HepG2 (cell line): ENCODE data around the gene E2F1. TPM values are rescaled to one million over a fixed set of nuclear protein-coding genes. Genes with fewer than 3 reads are reported as not detected.

Experiments used
- AGO2 ChIP-seq: fragments of 200-400 bp; formaldehyde crosslinking; optimal IDR thresholded peaks from 2 replicates; pipeline ENCODE3; 2017; ENCODE audit warnings: mild to moderate bottlenecking, low read depth, low read length, moderate library complexity
- FOXJ3 ChIP-seq: sonication (generic); formaldehyde crosslinking; IDR thresholded peaks from 2 replicates; pipeline ENCODE4 v1.4.0; 2020; ENCODE audit warnings: missing genetic modification reagents, mild to moderate bottlenecking, borderline replicate concordance
- FOXK2 ChIP-seq: fragments of 450-650 bp; IDR thresholded peaks from 2 replicates; pipeline ENCODE4 v1.6.1; 2016
- KDM2A ChIP-seq: sonication (generic); formaldehyde crosslinking; IDR thresholded peaks from 2 replicates; pipeline ENCODE4 v1.4.0; 2020; ENCODE audit warnings: low read depth, missing genetic modification reagents, borderline replicate concordance
- MED8 ChIP-seq: sonication (generic); formaldehyde crosslinking; IDR thresholded peaks from 2 replicates; pipeline ENCODE4 v1.8.1; 2023; ENCODE audit warnings: mild to moderate bottlenecking, missing genetic modification reagents; ENCODE audit not compliant: insufficient replicate concordance
- NCOA5 ChIP-seq: sonication (generic); formaldehyde crosslinking; IDR thresholded peaks from 2 replicates; pipeline ENCODE4 v1.4.0; 2020; ENCODE audit warnings: missing genetic modification reagents
- RARG ChIP-seq: sonication (generic); formaldehyde crosslinking; IDR thresholded peaks from 2 replicates; pipeline ENCODE4 v1.4.0; 2020; ENCODE audit warnings: low read depth, mild to moderate bottlenecking, missing genetic modification reagents
- ZNF143 ChIP-seq: sonication (generic); formaldehyde crosslinking; IDR thresholded peaks from 2 replicates; pipeline ENCODE4 v1.4.0; 2020; ENCODE audit warnings: missing genetic modification reagents
- ZNF552 ChIP-seq: sonication (generic); formaldehyde crosslinking; IDR thresholded peaks from 2 replicates; pipeline ENCODE4 v1.9.0; 2022; ENCODE audit warnings: missing genetic modification reagents, mild to moderate bottlenecking, borderline replicate concordance
- ZNF878 ChIP-seq: sonication (generic); formaldehyde crosslinking; IDR thresholded peaks from 2 replicates; pipeline ENCODE4 v1.8.1; 2023; ENCODE audit warnings: mild to moderate bottlenecking, missing genetic modification reagents, moderate library complexity
- polyA plus RNA-seq, 8 experiments: library from polyadenylated mRNA; depleted of rRNA in 3 of 8; stranded (reverse) in 7 of 8; unstranded in 1 of 8; fragments of >200 nt; fragmentation: Illumina TruSeq in 4 of 8; extraction: Trizol in 4 of 8; gene quantifications; 2 replicates each; pipeline versions ENCODE4 v1.2.1 to v1.2.3, GENCODE V29; 2011 to 2016; ENCODE audit warnings: low read depth in 4 of 8, missing spikeins in 1 of 8, mixed read lengths in 1 of 8; ENCODE audit not compliant: insufficient read depth in 1 of 8
- total RNA-seq, 5 experiments: library from RNA; depleted of rRNA; stranded (reverse); fragments of >200 nt; fragmentation: Illumina TruSeq; extraction: Trizol; gene quantifications; 2 replicates each; pipeline ENCODE4 v1.2.3, GENCODE V29; 2016; ENCODE audit warnings: low read depth in 1 of 5
- TF ChIP-seq, protein P1 (sequence below): sonication (generic); formaldehyde crosslinking; IDR thresholded peaks from 2 replicates; pipeline ENCODE4 v1.5.1; 2020; ENCODE audit warnings: mild to moderate bottlenecking, missing genetic modification reagents, borderline replicate concordance
- TF ChIP-seq, protein P2 (sequence below): sonication (generic); formaldehyde crosslinking; IDR thresholded peaks from 2 replicates; pipeline ENCODE4 v1.5.0; 2020; ENCODE audit warnings: mild to moderate bottlenecking, low read depth, missing genetic modification reagents, borderline replicate concordance
- TF ChIP-seq, protein P3 (sequence below): sonication (generic); formaldehyde crosslinking; IDR thresholded peaks from 2 replicates; pipeline ENCODE4 v1.5.1; 2020; ENCODE audit warnings: mild to moderate bottlenecking, missing genetic modification reagents, moderate library complexity
- TF ChIP-seq, protein P4 (sequence below): sonication (generic); formaldehyde crosslinking; IDR thresholded peaks from 2 replicates; pipeline ENCODE4 v1.5.0; 2020; ENCODE audit warnings: mild to moderate bottlenecking, missing genetic modification reagents
- TF ChIP-seq, protein P5 (sequence below): sonication (generic); formaldehyde crosslinking; IDR thresholded peaks from 2 replicates; pipeline ENCODE4 v1.5.1; 2020; ENCODE audit warnings: mild to moderate bottlenecking, missing genetic modification reagents, moderate library complexity
- TF ChIP-seq, protein P6 (sequence below): sonication (generic); formaldehyde crosslinking; IDR thresholded peaks from 2 replicates; pipeline ENCODE4 v1.4.0; 2020; ENCODE audit warnings: missing genetic modification reagents

E2F1 gene
- total and polyA plus RNA-seq, 2 of the 13 experiments (the other 11 are each of a cell fraction or from before 2014, with no cell fraction given), result 25.5 to 39.4 TPM

DNA sequence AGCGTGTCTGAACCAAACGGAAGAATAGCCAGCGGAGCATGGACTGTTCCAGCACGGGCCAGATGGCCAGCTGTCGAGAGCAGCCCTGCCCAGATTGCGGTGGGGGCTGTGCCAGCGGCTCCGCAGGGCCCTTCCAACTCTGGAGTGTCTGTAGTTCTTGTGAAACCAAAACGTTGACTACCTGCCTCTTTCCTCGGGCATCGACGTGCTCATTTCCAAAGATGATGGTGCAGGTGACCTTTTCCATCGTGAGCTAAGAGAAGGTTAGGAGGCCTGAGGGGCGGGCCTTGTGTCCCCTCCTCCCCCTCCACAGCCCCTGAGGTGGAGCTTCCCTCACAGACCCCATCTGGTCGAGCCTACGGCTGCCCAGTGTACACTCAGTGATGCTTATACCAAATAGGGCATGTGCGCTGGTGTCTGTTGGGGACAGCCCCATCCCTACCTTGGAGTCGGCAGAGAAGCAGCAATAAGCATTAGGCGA is 36.9 kb downstream of the E2F1 start (continued):
- TF ChIP-seq, protein P1, sequence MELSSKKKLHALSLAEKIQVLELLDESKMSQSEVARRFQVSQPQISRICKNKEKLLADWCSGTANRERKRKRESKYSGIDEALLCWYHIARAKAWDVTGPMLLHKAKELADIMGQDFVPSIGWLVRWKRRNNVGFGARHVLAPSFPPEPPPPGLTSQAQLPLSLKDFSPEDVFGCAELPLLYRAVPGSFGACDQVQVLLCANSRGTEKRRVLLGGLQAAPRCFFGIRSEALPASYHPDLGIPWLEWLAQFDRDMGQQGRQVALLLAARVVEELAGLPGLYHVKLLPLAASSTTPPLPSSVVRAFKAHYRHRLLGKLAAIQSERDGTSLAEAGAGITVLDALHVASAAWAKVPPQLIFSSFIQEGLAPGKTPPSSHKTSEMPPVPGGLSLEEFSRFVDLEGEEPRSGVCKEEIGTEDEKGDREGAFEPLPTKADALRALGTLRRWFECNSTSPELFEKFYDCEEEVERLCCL (CRISPR knock-in tag), result no peak
- TF ChIP-seq ZNF878 (CRISPR knock-in tag) (no peak), AGO2 (peak; percentile 68), KDM2A (CRISPR knock-in tag) (peak; percentile 46; the same call in 1 of the 2 replicates), ZNF143 (no peak), FOXJ3 (CRISPR knock-in tag) (no peak), RARG (CRISPR knock-in tag) (no peak), NCOA5 (CRISPR knock-in tag) (no peak), FOXK2 (no peak), MED8 (no peak), ZNF552 (CRISPR knock-in tag) (no peak)
- TF ChIP-seq, protein P2, sequence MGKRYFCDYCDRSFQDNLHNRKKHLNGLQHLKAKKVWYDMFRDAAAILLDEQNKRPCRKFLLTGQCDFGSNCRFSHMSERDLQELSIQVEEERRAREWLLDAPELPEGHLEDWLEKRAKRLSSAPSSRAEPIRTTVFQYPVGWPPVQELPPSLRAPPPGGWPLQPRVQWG, result no peak
- TF ChIP-seq, protein P3, sequence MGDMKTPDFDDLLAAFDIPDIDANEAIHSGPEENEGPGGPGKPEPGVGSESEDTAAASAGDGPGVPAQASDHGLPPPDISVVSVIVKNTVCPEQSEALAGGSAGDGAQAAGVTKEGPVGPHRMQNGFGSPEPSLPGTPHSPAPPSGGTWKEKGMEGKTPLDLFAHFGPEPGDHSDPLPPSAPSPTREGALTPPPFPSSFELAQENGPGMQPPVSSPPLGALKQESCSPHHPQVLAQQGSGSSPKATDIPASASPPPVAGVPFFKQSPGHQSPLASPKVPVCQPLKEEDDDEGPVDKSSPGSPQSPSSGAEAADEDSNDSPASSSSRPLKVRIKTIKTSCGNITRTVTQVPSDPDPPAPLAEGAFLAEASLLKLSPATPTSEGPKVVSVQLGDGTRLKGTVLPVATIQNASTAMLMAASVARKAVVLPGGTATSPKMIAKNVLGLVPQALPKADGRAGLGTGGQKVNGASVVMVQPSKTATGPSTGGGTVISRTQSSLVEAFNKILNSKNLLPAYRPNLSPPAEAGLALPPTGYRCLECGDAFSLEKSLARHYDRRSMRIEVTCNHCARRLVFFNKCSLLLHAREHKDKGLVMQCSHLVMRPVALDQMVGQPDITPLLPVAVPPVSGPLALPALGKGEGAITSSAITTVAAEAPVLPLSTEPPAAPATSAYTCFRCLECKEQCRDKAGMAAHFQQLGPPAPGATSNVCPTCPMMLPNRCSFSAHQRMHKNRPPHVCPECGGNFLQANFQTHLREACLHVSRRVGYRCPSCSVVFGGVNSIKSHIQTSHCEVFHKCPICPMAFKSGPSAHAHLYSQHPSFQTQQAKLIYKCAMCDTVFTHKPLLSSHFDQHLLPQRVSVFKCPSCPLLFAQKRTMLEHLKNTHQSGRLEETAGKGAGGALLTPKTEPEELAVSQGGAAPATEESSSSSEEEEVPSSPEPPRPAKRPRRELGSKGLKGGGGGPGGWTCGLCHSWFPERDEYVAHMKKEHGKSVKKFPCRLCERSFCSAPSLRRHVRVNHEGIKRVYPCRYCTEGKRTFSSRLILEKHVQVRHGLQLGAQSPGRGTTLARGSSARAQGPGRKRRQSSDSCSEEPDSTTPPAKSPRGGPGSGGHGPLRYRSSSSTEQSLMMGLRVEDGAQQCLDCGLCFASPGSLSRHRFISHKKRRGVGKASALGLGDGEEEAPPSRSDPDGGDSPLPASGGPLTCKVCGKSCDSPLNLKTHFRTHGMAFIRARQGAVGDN (CRISPR knock-in tag), result no peak
- TF ChIP-seq, protein P4, sequence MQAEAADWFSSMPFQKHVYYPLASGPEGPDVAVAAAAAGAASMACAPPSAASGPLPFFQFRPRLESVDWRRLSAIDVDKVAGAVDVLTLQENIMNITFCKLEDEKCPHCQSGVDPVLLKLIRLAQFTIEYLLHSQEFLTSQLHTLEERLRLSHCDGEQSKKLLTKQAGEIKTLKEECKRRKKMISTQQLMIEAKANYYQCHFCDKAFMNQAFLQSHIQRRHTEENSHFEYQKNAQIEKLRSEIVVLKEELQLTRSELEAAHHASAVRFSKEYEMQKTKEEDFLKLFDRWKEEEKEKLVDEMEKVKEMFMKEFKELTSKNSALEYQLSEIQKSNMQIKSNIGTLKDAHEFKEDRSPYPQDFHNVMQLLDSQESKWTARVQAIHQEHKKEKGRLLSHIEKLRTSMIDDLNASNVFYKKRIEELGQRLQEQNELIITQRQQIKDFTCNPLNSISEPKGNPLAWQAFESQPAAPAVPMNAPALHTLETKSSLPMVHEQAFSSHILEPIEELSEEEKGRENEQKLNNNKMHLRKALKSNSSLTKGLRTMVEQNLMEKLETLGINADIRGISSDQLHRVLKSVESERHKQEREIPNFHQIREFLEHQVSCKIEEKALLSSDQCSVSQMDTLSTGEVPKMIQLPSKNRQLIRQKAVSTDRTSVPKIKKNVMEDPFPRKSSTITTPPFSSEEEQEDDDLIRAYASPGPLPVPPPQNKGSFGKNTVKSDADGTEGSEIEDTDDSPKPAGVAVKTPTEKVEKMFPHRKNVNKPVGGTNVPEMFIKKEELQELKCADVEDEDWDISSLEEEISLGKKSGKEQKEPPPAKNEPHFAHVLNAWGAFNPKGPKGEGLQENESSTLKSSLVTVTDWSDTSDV (CRISPR knock-in tag), result no peak
- TF ChIP-seq, protein P5, sequence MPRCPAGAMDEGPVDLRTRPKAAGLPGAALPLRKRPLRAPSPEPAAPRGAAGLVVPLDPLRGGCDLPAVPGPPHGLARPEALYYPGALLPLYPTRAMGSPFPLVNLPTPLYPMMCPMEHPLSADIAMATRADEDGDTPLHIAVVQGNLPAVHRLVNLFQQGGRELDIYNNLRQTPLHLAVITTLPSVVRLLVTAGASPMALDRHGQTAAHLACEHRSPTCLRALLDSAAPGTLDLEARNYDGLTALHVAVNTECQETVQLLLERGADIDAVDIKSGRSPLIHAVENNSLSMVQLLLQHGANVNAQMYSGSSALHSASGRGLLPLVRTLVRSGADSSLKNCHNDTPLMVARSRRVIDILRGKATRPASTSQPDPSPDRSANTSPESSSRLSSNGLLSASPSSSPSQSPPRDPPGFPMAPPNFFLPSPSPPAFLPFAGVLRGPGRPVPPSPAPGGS (CRISPR knock-in tag), result no peak
- TF ChIP-seq, protein P6, sequence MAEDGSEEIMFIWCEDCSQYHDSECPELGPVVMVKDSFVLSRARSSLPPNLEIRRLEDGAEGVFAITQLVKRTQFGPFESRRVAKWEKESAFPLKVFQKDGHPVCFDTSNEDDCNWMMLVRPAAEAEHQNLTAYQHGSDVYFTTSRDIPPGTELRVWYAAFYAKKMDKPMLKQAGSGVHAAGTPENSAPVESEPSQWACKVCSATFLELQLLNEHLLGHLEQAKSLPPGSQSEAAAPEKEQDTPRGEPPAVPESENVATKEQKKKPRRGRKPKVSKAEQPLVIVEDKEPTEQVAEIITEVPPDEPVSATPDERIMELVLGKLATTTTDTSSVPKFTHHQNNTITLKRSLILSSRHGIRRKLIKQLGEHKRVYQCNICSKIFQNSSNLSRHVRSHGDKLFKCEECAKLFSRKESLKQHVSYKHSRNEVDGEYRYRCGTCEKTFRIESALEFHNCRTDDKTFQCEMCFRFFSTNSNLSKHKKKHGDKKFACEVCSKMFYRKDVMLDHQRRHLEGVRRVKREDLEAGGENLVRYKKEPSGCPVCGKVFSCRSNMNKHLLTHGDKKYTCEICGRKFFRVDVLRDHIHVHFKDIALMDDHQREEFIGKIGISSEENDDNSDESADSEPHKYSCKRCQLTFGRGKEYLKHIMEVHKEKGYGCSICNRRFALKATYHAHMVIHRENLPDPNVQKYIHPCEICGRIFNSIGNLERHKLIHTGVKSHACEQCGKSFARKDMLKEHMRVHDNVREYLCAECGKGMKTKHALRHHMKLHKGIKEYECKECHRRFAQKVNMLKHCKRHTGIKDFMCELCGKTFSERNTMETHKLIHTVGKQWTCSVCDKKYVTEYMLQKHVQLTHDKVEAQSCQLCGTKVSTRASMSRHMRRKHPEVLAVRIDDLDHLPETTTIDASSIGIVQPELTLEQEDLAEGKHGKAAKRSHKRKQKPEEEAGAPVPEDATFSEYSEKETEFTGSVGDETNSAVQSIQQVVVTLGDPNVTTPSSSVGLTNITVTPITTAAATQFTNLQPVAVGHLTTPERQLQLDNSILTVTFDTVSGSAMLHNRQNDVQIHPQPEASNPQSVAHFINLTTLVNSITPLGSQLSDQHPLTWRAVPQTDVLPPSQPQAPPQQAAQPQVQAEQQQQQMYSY (CRISPR knock-in tag), result no peak
